Hepatocyte (in vitro differentiated cells): Measurements from ENCODE around the gene EEF1AKMT4.

Experiments used
- EZH2 ChIP-seq: fragments of 200-600 bp; sonication (generic); IDR thresholded peaks from 2 replicates; pipeline ENCODE4 v1.6.1; 2016; ENCODE audit warnings: antibody characterized with exemption, mild to moderate bottlenecking, borderline replicate concordance
- TF ChIP-seq, protein P1 (sequence below): fragments of 200-600 bp; sonication (generic); IDR thresholded peaks from 2 replicates; pipeline ENCODE4 v1.5.1; 2016; ENCODE audit warnings: antibody characterized with exemption, mild to moderate bottlenecking; ENCODE audit not compliant: poor library complexity

DNA sequence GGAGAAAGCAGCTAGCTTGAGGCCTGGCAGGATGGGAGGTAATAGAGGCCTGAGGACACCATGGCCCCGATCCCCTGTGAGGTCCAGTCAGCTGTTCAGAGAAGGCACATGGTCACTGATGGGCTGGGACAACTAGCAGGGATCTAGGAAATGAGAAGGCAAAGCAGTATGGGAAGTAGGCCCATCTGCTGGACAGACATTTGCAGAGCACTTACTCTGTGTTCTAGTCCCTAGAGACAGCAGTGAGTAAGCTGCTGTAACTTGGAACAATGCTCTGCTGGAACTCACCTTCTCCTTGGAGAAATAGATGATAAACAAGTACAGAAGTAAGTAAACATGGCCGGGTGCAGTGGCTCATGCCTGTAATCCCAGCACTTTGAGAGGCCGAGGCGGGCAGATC, 33.5 kb downstream of the EEF1AKMT4 start:
- TF ChIP-seq, protein P1, sequence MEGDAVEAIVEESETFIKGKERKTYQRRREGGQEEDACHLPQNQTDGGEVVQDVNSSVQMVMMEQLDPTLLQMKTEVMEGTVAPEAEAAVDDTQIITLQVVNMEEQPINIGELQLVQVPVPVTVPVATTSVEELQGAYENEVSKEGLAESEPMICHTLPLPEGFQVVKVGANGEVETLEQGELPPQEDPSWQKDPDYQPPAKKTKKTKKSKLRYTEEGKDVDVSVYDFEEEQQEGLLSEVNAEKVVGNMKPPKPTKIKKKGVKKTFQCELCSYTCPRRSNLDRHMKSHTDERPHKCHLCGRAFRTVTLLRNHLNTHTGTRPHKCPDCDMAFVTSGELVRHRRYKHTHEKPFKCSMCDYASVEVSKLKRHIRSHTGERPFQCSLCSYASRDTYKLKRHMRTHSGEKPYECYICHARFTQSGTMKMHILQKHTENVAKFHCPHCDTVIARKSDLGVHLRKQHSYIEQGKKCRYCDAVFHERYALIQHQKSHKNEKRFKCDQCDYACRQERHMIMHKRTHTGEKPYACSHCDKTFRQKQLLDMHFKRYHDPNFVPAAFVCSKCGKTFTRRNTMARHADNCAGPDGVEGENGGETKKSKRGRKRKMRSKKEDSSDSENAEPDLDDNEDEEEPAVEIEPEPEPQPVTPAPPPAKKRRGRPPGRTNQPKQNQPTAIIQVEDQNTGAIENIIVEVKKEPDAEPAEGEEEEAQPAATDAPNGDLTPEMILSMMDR: no peak
- TF ChIP-seq EZH2: no peak
